Measurements from ENCODE around the gene PSRC1. TPM values are rescaled to one million over a fixed set of nuclear protein-coding genes. Genes with fewer than 3 reads are reported as not detected.

PSRC1 gene
- total and polyA plus RNA-seq, 2 donors from 2014 or later, result 3.5 to 4.2 TPM

DNA sequence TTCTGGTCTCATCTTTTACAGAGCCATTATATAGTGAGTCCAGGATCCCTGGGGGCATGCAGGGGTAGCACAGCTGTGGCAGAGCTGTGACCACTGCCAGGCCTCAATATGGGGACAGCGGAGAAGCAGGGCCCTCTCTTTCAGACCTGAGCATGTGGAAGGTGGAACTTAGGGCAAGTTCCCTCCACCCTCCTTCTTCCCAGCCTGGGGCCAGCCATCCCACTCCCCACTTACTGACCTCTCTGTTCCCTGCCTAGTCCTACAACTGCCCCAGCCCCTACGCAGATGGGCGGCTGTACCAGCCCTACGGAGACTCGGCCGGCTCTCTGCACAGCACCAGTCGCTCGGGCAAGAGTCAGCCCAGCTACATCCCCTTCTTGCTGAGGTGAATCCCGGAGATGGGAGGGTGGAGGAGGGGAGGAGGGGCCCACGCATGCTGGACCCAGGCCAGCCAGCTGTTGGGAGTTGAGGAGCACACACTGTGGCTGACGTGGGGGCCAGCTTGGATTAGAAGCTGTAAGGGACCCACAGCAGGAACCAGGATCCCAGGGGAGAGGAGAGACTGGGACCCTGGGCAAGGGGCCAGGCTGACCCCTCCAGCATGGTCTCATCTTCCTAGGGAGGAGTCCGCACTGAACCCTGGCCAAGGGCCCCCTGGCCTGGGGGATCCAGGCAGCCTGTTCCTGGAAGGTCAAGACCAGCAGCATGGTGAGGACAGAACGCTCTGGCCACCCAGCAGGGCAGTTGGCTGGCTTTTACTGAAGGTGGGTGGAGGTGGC, 10.7 kb downstream of the PSRC1 start:
- Histone ChIP-seq H3K27ac (ENCODE audit: low read depth in 2 of 2, low read length in 2 of 2) (no peak overlapping the region), H3K4me1 (ENCODE audit: control insufficient read depth in 2 of 3, insufficient read depth in 2 of 3, low read depth in 1 of 3, low read length in 3 of 3) (peaks cover 2 to 16% (median 5%) of the 10 kb centered on the region in 3 donors), H3K9ac (ENCODE audit: low read length in 3 of 3) (no peak overlapping the region), H3K9me3 (ENCODE audit: control insufficient read depth in 2 of 3, insufficient read depth in 1 of 3, low read length in 3 of 3) (no peaks in the 10 kb centered on the region), H3K36me3 (ENCODE audit: control insufficient read depth in 2 of 3, insufficient read depth in 3 of 3, low read length in 3 of 3) (no peaks in the 10 kb centered on the region), H3K4me3 (ENCODE audit: low read length in 3 of 3) (no peak overlapping the region), H3K27me3 (ENCODE audit: control insufficient read depth, insufficient read depth, low read length) (no peaks in the 10 kb centered on the region)
- no peak for TF ChIP-seq CTCF (IDR thresholded peaks at IDR 0.05; ENCODE audit: borderline replicate concordance, extremely low read depth, insufficient read depth)
- peak in 3 of 5 donors; percentile 26 to 71 (median 50) for DNase-seq
- intact Hi-C loops (cut with DNase I), result loop anchor here (10.0 kb wide), 1 partner anchor 133 kb away; no protein-coding TSS in a partner anchor
- FAIRE-seq, result no peak

- no peaks in the 10 kb centered on the region for H3K36me3 ChIP-seq (ENCODE audit: control insufficient read depth in 2 of 3, insufficient read depth in 3 of 3, low read length in 3 of 3)
Measured at GRCh38 chr1:109271458-109271857, 11.5 kb downstream of the PSRC1 start.

DNA sequence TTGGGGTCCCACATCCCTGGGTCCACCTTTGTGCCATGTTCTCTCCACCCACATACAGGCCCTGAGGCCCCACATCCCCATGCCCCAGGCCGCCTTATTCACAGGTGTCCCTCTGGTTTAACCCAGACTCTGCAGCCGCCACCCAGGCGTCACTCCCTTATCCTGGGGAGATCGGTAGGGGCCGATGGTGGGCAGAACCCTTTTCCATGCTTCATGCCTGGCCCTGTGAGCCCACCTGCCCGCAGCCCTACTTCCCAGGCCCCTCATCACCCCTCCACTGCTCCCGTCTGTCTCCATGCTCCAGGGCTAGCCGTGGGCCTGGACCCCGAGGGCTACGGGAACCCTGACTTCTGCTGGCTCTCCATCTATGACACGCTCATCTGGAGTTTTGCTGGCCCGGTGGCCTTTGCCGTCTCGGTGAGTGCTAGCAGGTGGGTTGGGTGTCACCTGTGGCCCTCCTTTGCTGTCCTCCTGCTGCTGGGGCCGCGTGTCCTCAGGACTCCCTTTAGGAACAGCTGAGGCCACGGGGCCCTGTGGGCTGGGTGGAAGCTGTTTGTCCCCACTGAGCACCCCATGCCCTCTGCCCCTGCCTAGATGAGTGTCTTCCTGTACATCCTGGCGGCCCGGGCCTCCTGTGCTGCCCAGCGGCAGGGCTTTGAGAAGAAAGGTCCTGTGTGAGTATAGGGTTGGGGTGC, 12.2 kb downstream of the PSRC1 start:
- Histone ChIP-seq H3K27me3 (ENCODE audit: control insufficient read depth, insufficient read depth, low read length) (no peaks in the 10 kb centered on the region), H3K9me3 (ENCODE audit: control insufficient read depth in 2 of 3, insufficient read depth in 1 of 3, low read length in 3 of 3) (no peaks in the 10 kb centered on the region), H3K4me1 (ENCODE audit: control insufficient read depth in 2 of 3, insufficient read depth in 2 of 3, low read depth in 1 of 3, low read length in 3 of 3) (peaks cover 0 to 10% (median 4%) of the 10 kb centered on the region in 3 donors), H3K4me3 (ENCODE audit: low read length in 3 of 3) (no peak overlapping the region), H3K9ac (ENCODE audit: low read length in 3 of 3) (no peak overlapping the region), H3K27ac (ENCODE audit: low read depth in 2 of 2, low read length in 2 of 2) (no peak overlapping the region), H3K36me3 (ENCODE audit: control insufficient read depth in 2 of 3, insufficient read depth in 3 of 3, low read length in 3 of 3) (no peaks in the 10 kb centered on the region)
- DNase-seq (peak in 2 of 5 donors; percentile 38 to 71), FAIRE-seq (no peak)
- no peak for TF ChIP-seq CTCF (IDR thresholded peaks at IDR 0.05; ENCODE audit: borderline replicate concordance, extremely low read depth, insufficient read depth)
- intact Hi-C loops (cut with DNase I), result loop anchor here (10.0 kb wide), 1 partner anchor 134 kb away; no protein-coding TSS in a partner anchor

More at GRCh38 chr1:109271458-109271857, 11.5 kb downstream of the PSRC1 start:
- DNase-seq (peak in 1 of 5 donors; percentile 24), FAIRE-seq (no peak)
- H3K4me3 ChIP-seq (ENCODE audit: low read length in 3 of 3), result no peak overlapping the region
- no peak for TF ChIP-seq CTCF (IDR thresholded peaks at IDR 0.05; ENCODE audit: borderline replicate concordance, extremely low read depth, insufficient read depth)
- no peak overlapping the region for H3K9ac ChIP-seq (ENCODE audit: low read length in 3 of 3)
- H3K27me3 ChIP-seq (ENCODE audit: control insufficient read depth, insufficient read depth, low read length), result no peaks in the 10 kb centered on the region
- no peak overlapping the region for H3K27ac ChIP-seq (ENCODE audit: low read depth in 2 of 2, low read length in 2 of 2)
- H3K4me1 ChIP-seq (ENCODE audit: control insufficient read depth in 2 of 3, insufficient read depth in 2 of 3, low read depth in 1 of 3, low read length in 3 of 3), result peaks cover 0 to 10% (median 4%) of the 10 kb centered on the region in 3 donors
- no peaks in the 10 kb centered on the region for H3K9me3 ChIP-seq (ENCODE audit: control insufficient read depth in 2 of 3, insufficient read depth in 1 of 3, low read length in 3 of 3)
- intact Hi-C loops (cut with DNase I), result loop anchor here (10.0 kb wide), 1 partner anchor 133 kb away; no protein-coding TSS in a partner anchor
